HEK293 (cell line): ENCODE data around the gene LIME1.

Experiments used
- CTCF ChIP-seq: fragments of 450-650 bp; formaldehyde crosslinking; IDR thresholded peaks from 2 replicates; pipeline ENCODE4 v1.5.1; 2016; ENCODE audit warnings: missing biosample characterization, missing genetic modification characterization
- PBX3 ChIP-seq: sonication (generic); formaldehyde crosslinking; IDR thresholded peaks from 2 replicates; pipeline ENCODE4 v1.8.1; 2022; ENCODE audit warnings: mild to moderate bottlenecking, moderate library complexity, missing genetic modification reagents
- TRIM28 ChIP-seq: IDR thresholded peaks from 2 replicates; pipeline ENCODE4 v1.6.1; 2011; ENCODE audit warnings: low read length, control low read depth, borderline replicate concordance
- ZBTB8A ChIP-seq: fragments of 450-650 bp; formaldehyde crosslinking; IDR thresholded peaks from 2 replicates; pipeline ENCODE4 v1.5.1; 2016; ENCODE audit warnings: missing biosample characterization, missing genetic modification characterization
- ZNF114 ChIP-seq: fragments of 450-650 bp; formaldehyde crosslinking; IDR thresholded peaks from 2 replicates; pipeline ENCODE4 v1.5.0; 2017; ENCODE audit warnings: missing biosample characterization, missing genetic modification characterization
- ZNF184 ChIP-seq: fragments of 450-650 bp; IDR thresholded peaks from 2 replicates; pipeline ENCODE4 v1.5.1; 2018; ENCODE audit warnings: missing biosample characterization, mild to moderate bottlenecking, missing genetic modification characterization
- ZNF221 ChIP-seq: fragments of 450-650 bp; formaldehyde crosslinking; IDR thresholded peaks from 2 replicates; pipeline ENCODE4 v1.5.1; 2017; ENCODE audit warnings: missing biosample characterization, missing genetic modification characterization, borderline replicate concordance
- ZNF274 ChIP-seq, 2 experiments: fragments of 200-500 bp in 1 of 2; fragments of 450-650 bp in 1 of 2; sonication (Bioruptor generic) in 1 of 2; formaldehyde crosslinking in 1 of 2; IDR thresholded peaks; 2 replicates each; pipeline versions ENCODE4 v1.5.1 to v1.6.1; 2014 to 2016; ENCODE audit warnings: borderline replicate concordance in 1 of 2, inconsistent platforms in 1 of 2, low read length in 1 of 2, missing biosample characterization in 1 of 2, missing genetic modification characterization in 1 of 2
- ZNF416 ChIP-seq: fragments of 450-650 bp; formaldehyde crosslinking; IDR thresholded peaks from 2 replicates; pipeline ENCODE4 v1.5.1; 2016; ENCODE audit warnings: missing biosample characterization, missing genetic modification characterization
- ZNF76 ChIP-seq: fragments of 450-650 bp; formaldehyde crosslinking; IDR thresholded peaks from 2 replicates; pipeline ENCODE4; 2016; ENCODE audit warnings: low read depth, missing biosample characterization, missing genetic modification characterization, borderline replicate concordance
- ZSCAN30 ChIP-seq: fragments of 450-650 bp; IDR thresholded peaks from 2 replicates; pipeline ENCODE4 v1.5.1; 2018; ENCODE audit warnings: missing biosample characterization, mild to moderate bottlenecking, missing genetic modification characterization, moderate library complexity

GRCh38 chr20:63697357-63697867 is 39.1 kb upstream of the LIME1 start:
- no peak for TF ChIP-seq ZSCAN30 (tag by site-specific recombination)
- no peak for TF ChIP-seq CTCF
- TF ChIP-seq PBX3 (CRISPR knock-in tag): no peak
- no peak for TF ChIP-seq ZNF114 (tag by site-specific recombination)
- no peak for TF ChIP-seq ZNF184 (tag by site-specific recombination)
- TF ChIP-seq ZNF416 (tag by site-specific recombination): no peak
- TF ChIP-seq ZNF76: no peak
- TF ChIP-seq TRIM28: no peak
- TF ChIP-seq ZBTB8A (tag by site-specific recombination): no peak
- TF ChIP-seq ZNF274 (IDR thresholded peaks at IDR 0.05; ENCODE audit: low read length): no peak
- no peak for TF ChIP-seq ZNF274 (tag by site-specific recombination; IDR thresholded peaks at IDR 0.05; ENCODE audit: borderline replicate concordance)
- no peak for TF ChIP-seq ZNF221 (tag by site-specific recombination)
